Caco-2 (cell line): Measurements from ENCODE around the gene ATP9B. TPM values are rescaled to one million over a fixed set of nuclear protein-coding genes. Genes with fewer than 3 reads are reported as not detected.

Experiments
- BruUV-seq: library from RNA; stranded (reverse); fragments of 400-500 nt; replicated peaks from 2 replicates; lab custom pipeline; 2021; lab: Mats Ljungman, UMichigan
- CTCF ChIA-PET: fragments of 300-600 bp; sonication (Branson Sonifier 250); formaldehyde crosslinking; loops from one replicate; lab custom pipeline; 2022; ENCODE audit warnings: antibody characterized with exemption; lab: Charles Lee
- POLR2A ChIA-PET: fragments of 300-600 bp; sonication (Branson Sonifier 250); formaldehyde crosslinking; loops from one replicate; lab custom pipeline; 2022; ENCODE audit warnings: antibody characterized with exemption; lab: Charles Lee
- DNase-seq, 2 experiments: peaks; one replicate each; pipeline versions ENCODE4 v3.0.0 to v3.0.0-alpha.2; 2020 to 2022
- H3K27me3 ChIP-seq: replicated peaks from 2 replicates; pipeline ENCODE4 v1.6.0; 2011; ENCODE audit warnings: low read length; ENCODE audit not compliant: control insufficient read depth, insufficient read depth
- H3K36me3 ChIP-seq: 2 replicates; pipeline ENCODE4 v1.5.1; 2011; ENCODE audit warnings: low read length; ENCODE audit not compliant: control insufficient read depth, insufficient read depth
- H3K4me1 ChIP-seq: fragments of 250-450 bp; sonication (Bioruptor Pico); 2 replicates; pipeline ENCODE4 v1.5.1; 2020; ENCODE audit warnings: mild to moderate bottlenecking
- H3K4me3 ChIP-seq: 2 replicates; pipeline ENCODE4 v1.5.1; 2011; ENCODE audit warnings: low read depth, mild to moderate bottlenecking, control low read depth, low read length
- H3K9me3 ChIP-seq: fragments of 250-450 bp; sonication (Bioruptor Pico); 2 replicates; pipeline ENCODE4 v1.5.1; 2020; ENCODE audit warnings: mild to moderate bottlenecking, moderate library complexity
- H3K27ac Mint-ChIP-seq: one replicate; pipeline ENCODE4 v1.8.0; 2022; ENCODE audit warnings: mixed read lengths; ENCODE audit not compliant: unreplicated experiment
- H3K27me3 Mint-ChIP-seq: one replicate; pipeline ENCODE4 v1.8.0; 2022; ENCODE audit warnings: mixed read lengths; ENCODE audit not compliant: insufficient read depth, unreplicated experiment
- H3K36me3 Mint-ChIP-seq: one replicate; pipeline ENCODE4 v1.8.0; 2022; ENCODE audit warnings: mild to moderate bottlenecking, mixed read lengths; ENCODE audit not compliant: insufficient read depth, unreplicated experiment
- H3K4me1 Mint-ChIP-seq: one replicate; pipeline ENCODE4 v1.8.0; 2022; ENCODE audit warnings: low read depth, mixed read lengths; ENCODE audit not compliant: unreplicated experiment
- H3K4me3 Mint-ChIP-seq: one replicate; pipeline ENCODE4 v1.8.0; 2022; ENCODE audit warnings: mild to moderate bottlenecking, moderate library complexity, mixed read lengths; ENCODE audit not compliant: unreplicated experiment
- H3K9me3 Mint-ChIP-seq: one replicate; pipeline ENCODE4 v1.8.0; 2022; ENCODE audit warnings: mixed read lengths; ENCODE audit not compliant: unreplicated experiment
- intact Hi-C: fragments of 100-400 bp; cut with micrococcal nuclease; formaldehyde crosslinking; loops from one replicate; pipeline ENCODE4 v1.10.0; 2022; ENCODE audit not compliant: unreplicated experiment
- total RNA-seq: library from RNA; stranded (reverse); gene quantifications from 2 replicates; pipeline ENCODE4 v1.2.3, GENCODE V29; 2022
- TF ChIP-seq, protein P1 (sequence below), 2 experiments: fragments of 200-600 bp in 1 of 2; IDR thresholded peaks; 1 replicate in 1 of 2; 2 replicates in 1 of 2; pipeline versions ENCODE4 v1.5.1 to v1.8.0; 2011 to 2022; ENCODE audit warnings: antibody characterized with exemption in 1 of 2, control low read depth in 1 of 2, inconsistent platforms in 1 of 2, low read depth in 1 of 2, low read length in 1 of 2, mild to moderate bottlenecking in 1 of 2, moderate library complexity in 1 of 2; ENCODE audit not compliant: insufficient read depth in 1 of 2, severe bottlenecking in 1 of 2, unreplicated experiment in 1 of 2

The ATP9B gene
- total RNA-seq, 1 experiment from 2014 or later: 15.8 TPM

- H3K27me3 Mint-ChIP-seq: no peaks in the 10 kb centered on the region
- no peaks in the 10 kb centered on the region for H3K4me1 Mint-ChIP-seq
- Histone ChIP-seq H3K4me3 (no peak overlapping the region), H3K27me3 (no peaks in the 10 kb centered on the region), H3K36me3 (no peaks in the 10 kb centered on the region), H3K4me1 (no peaks in the 10 kb centered on the region), H3K9me3 (no peaks in the 10 kb centered on the region)
- peaks cover 6% of the 10 kb centered on the region for H3K36me3 Mint-ChIP-seq
- no peak overlapping the region for H3K27ac Mint-ChIP-seq
- TF ChIP-seq, protein P1, sequence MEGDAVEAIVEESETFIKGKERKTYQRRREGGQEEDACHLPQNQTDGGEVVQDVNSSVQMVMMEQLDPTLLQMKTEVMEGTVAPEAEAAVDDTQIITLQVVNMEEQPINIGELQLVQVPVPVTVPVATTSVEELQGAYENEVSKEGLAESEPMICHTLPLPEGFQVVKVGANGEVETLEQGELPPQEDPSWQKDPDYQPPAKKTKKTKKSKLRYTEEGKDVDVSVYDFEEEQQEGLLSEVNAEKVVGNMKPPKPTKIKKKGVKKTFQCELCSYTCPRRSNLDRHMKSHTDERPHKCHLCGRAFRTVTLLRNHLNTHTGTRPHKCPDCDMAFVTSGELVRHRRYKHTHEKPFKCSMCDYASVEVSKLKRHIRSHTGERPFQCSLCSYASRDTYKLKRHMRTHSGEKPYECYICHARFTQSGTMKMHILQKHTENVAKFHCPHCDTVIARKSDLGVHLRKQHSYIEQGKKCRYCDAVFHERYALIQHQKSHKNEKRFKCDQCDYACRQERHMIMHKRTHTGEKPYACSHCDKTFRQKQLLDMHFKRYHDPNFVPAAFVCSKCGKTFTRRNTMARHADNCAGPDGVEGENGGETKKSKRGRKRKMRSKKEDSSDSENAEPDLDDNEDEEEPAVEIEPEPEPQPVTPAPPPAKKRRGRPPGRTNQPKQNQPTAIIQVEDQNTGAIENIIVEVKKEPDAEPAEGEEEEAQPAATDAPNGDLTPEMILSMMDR (IDR thresholded peaks at IDR 0.05; ENCODE audit: insufficient read depth in 1 of 2, low read depth in 1 of 2, low read length in 1 of 2, severe bottlenecking in 1 of 2, unreplicated experiment in 1 of 2): no peak
- ChIA-PET POLR2A (no interaction called here), CTCF (no interaction called here)
- H3K9me3 Mint-ChIP-seq: no peaks in the 10 kb centered on the region
- intact Hi-C loops: no loop called here
- no peak for DNase-seq
- H3K4me3 Mint-ChIP-seq: no peak overlapping the region
- BruUV-seq: no TSS peak
Observed at GRCh38 chr18:79139206-79139605, 70.0 kb downstream of the ATP9B start.

DNA sequence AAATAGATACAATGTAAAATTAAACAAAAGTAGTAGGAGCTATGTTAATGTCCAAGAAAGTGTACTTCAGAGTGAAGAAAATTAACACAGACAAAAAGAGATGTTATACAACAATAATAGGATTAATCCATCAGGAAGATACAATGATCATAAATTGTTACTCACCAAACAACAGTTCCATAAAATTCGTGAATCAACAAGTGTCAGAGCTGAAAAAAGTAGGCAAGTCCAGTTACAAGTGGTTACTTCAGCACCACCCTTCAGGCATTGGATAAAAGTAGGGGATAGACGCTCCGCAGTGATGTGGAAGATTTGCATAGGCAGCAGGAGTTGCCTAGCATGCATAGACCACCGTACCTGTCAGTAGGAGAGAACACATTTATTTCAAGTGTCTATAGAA, 77.8 kb downstream of the ATP9B start:
- ChIA-PET POLR2A (no interaction called here), CTCF (no interaction called here)
- no peaks in the 10 kb centered on the region for H3K27me3 ChIP-seq
- Mint-ChIP-seq H3K4me1 (no peaks in the 10 kb centered on the region), H3K36me3 (peaks cover 5% of the 10 kb centered on the region), H3K27me3 (no peaks in the 10 kb centered on the region), H3K4me3 (no peak overlapping the region), H3K27ac (no peak overlapping the region), H3K9me3 (no peaks in the 10 kb centered on the region)
- intact Hi-C loops: no loop called here
- no peak overlapping the region for H3K4me3 ChIP-seq
- H3K36me3 ChIP-seq: no peaks in the 10 kb centered on the region
- H3K9me3 ChIP-seq: no peaks in the 10 kb centered on the region
- TF ChIP-seq, protein P1 (IDR thresholded peaks at IDR 0.05; ENCODE audit: insufficient read depth in 1 of 2, low read depth in 1 of 2, low read length in 1 of 2, severe bottlenecking in 1 of 2, unreplicated experiment in 1 of 2): no peak
- BruUV-seq: no TSS peak
- no peak for DNase-seq
- no peaks in the 10 kb centered on the region for H3K4me1 ChIP-seq

GRCh38 chr18:79151191-79151590, 82.0 kb downstream of the ATP9B start:
- intact Hi-C loops: no loop called here
- no peak overlapping the region for H3K4me3 Mint-ChIP-seq
- Histone ChIP-seq H3K9me3 (no peaks in the 10 kb centered on the region), H3K36me3 (no peaks in the 10 kb centered on the region), H3K4me3 (no peak overlapping the region), H3K4me1 (no peaks in the 10 kb centered on the region), H3K27me3 (no peaks in the 10 kb centered on the region)
- BruUV-seq: no TSS peak
- no peak for DNase-seq
- peaks cover 2% of the 10 kb centered on the region for H3K4me1 Mint-ChIP-seq
- H3K36me3 Mint-ChIP-seq: peaks cover 3% of the 10 kb centered on the region
- TF ChIP-seq, protein P1 (IDR thresholded peaks at IDR 0.05; ENCODE audit: insufficient read depth in 1 of 2, low read depth in 1 of 2, low read length in 1 of 2, severe bottlenecking in 1 of 2, unreplicated experiment in 1 of 2): no peak
- no peaks in the 10 kb centered on the region for H3K9me3 Mint-ChIP-seq
- ChIA-PET CTCF (no interaction called here), POLR2A (no interaction called here)
- no peaks in the 10 kb centered on the region for H3K27me3 Mint-ChIP-seq
- no peak overlapping the region for H3K27ac Mint-ChIP-seq
